ENCODE measurements around the gene BANK1.
A peak's percentile ranks its signal among the peaks of the same experiment; 100 is the strongest.

The BANK1 gene

DNA sequence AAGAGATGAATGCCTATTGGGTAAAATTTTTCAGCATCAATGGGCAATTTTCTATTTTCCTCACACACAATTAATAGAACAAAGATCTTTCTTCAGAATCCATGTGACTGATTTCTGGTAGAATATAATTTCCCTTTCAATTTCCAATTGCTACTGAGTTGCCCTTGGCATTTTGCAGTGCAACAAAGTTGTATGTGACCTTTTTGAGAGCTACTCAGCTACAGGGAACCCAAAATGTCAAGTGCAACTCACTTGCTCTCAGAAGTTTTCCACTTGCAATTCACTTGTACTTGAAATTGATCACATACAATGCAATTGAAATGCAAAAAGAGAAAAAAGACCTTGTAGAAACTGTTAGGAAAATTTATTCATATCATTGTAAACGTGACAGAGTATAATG lies 245.5 kb downstream of the BANK1 start:
- DNase-seq (ENCODE audit: low spot score), result no peak

DNA sequence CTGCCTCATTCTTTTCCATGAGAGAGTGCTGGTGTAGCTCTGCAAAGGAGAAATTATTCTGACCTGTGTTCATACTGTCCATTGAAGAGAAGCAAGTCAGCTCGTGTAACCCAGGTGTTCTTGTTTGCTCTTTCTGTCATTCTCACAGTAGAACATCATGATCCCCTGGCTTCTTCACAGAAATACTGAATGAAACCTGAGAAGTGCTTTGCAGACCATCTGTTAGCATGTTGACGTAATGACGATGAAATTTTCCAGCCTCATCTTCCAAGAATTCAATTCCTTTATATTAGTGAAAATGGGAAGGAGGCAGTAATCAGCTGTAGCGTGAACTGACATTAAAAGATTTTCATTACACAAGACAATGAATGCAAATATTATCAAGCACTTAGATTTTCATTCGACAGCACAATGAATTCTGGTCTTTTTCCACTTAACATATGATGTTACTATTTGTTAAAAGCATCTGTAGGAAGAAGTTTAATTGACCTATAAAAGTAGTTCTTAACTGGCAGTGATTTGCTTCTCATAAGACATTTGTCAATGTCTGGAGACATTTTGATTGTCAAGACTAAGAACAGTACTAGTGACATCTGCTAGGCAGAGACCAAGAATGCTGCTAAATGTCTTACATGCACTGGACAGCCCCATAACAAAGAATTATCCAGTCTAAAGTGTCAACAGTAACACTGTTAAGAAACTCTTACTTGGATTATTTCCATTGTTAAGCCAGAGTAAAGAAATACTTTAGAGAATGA lies 246.3 kb downstream of the BANK1 start:
- DNase-seq (ENCODE audit: low spot score), result peak; percentile 36

DNA sequence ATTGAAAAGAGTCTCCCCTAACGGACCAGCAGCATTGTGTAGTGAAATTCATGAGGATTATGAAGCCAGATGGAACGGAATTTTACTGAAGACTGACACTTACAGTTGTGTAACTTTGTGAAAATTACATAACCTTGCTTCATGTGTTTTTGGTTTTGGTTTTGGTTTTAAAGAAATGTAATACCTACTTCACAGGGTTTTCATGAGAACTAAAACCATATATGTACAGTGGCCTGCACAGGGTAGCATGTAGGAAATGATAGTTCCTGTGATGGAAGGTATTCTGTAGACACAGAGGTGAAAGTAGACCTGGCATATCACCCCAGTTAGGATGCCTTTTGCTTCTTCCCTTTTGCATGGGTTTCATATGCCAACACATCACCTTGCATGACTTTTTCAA lies 247.0 kb downstream of the BANK1 start:
- DNase-seq (ENCODE audit: low spot score), result no peak

GRCh38 chr4:102042871-102043802 lies 252.6 kb downstream of the BANK1 start:
- no peak for DNase-seq (ENCODE audit: low spot score)

GRCh38 chr4:102047616-102048015 lies 257.1 kb downstream of the BANK1 start:
- DNase-seq (ENCODE audit: low spot score), result no peak

DNA sequence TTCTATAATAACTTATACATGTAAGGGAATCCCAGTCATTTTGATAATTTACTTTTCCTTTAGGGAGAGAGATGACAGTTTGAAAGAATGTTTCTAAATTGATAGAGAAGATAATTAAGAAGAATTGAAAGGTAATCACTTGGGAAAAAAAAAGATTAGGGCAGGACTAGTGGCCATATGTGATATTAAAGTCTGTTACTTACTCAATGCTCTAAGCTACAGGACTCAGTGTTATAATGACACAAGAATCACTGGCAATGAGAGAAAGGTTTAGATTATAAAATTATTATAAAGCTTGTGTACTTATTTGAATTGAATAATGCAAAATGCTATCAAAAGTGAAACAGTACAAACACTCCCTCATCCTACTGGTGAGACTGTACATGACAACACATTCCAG lies 265.3 kb downstream of the BANK1 start:
- DNase-seq (ENCODE audit: low spot score), result no peak

DNA sequence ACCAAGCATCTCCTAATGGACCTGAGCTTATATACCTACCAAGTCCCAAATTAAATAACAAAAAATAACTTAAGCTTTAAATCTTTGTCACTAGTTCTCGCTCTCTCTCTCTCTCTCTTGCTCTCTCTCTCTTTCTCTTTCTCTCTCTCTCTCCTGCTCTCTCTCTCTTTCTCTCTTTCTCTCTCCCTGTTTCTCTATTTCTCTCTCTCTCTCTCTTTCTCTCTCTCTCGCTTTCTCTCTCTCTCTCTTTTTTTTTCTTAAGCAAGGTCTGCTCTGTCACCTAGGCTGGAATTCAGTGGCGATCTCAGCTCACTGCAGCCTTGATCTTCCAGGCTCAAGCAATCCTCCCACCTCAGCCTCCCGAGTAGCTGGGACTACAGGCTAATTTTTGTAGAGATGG lies 266.6 kb downstream of the BANK1 start:
- DNase-seq (ENCODE audit: low spot score), result no peak

- no peak for DNase-seq (ENCODE audit: low spot score)
Observed at GRCh38 chr4:102061133-102061532, 270.6 kb downstream of the BANK1 start.

- no peak for DNase-seq (ENCODE audit: low spot score)
Observed at GRCh38 chr4:102064747-102065442, 274.4 kb downstream of the BANK1 start.

- DNase-seq (ENCODE audit: low spot score), result no peak
Observed at GRCh38 chr4:102076622-102077021, 286.1 kb downstream of the BANK1 start.

DNA sequence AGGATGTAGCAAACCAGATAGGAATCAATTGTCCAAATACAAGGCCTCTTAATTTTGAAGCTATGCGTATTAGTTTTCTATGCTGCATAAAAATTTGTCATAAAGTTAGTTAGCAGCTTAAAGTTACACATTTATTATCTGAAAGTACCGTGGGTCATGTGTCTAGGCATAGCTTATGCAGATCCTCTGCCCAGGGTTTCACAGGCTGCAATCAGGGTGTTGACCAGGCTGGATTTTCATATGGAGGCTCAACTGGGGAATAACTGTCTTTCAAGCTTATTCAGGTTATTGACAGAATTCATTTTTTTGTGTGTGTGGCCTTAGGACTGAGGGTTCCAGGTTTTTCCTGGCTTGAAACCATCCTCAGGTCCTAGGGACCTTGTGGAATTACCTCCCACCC lies 289.7 kb downstream of the BANK1 start:
- DNase-seq (ENCODE audit: low spot score), result no peak

DNA sequence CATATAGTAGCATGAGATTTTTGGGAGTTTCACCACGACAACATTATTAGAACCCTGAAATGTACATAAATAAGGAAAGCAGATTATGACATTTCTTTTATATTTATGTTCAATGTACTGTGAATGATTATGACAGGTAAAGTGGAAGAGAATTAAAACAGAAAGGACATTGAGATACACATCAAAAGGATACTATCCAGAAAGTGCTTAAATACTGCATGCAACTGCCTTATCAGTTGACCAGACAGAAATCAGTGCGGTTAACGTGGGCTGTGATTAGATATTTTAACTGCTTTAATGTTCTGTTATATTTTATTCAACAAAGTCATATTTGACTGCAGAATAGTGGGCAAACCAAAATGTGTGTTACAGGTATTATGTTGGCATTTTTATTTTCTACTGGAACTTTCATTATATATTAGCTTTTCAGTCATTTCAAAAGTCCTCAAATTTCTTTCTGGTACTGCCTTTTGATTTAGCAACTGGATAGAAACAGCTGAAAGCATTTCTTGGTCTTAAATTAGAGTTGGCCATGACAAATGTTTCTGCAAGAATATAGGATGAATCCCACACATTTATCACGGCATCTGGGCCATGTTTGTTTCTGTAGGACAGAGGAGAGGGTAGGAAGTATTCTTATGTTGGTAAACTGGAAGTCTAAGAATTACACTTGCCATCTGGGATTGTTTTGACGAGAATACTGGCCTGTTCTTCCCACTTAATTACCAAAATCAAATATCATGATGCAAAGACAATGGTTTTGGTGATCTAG lies 299.5 kb downstream of the BANK1 start:
- no peak for DNase-seq (ENCODE audit: low spot score)

DNA sequence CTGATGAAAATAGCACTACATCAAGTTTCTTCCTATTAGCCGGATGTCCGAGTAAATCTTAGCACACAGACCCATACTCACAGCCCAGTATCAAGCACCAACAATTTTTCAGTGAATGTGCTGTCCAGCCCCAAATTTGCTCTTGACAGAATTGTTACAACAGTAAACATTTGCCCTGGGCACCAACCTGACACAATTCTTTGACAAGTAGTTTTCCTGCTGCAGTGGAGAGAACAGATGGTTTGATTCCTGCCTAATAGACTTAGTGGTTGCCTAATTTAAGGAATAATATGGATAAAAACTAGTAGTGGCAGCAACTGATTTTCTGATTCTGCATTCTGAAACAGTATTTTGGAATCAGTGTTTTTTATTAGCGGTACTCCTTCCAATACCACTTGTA lies 301.1 kb downstream of the BANK1 start:
- no peak for DNase-seq (ENCODE audit: low spot score)

DNA sequence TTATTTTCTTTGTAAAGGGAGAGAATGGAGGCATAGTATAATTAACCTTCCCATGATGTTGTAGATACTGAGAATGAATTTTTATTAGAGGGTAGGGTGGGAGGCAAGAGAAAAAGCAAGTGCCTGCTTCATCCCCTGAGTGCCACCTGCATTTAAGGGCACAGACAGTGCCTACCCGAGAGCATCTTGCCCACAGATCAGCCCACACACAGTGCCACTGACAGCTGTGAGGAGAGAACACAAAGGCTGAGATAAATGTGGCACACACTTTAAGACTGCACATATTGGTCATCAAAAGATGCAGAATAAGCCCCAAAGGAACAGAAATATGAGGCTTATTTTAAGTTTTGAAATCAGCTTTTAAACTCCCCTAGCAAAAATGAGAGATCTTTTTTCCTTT lies 304.0 kb downstream of the BANK1 start:
- peak; percentile 3 for DNase-seq (ENCODE audit: low spot score)

- no peak for DNase-seq (ENCODE audit: low spot score)
Observed at GRCh38 chr4:102103368-102103767, 312.8 kb downstream of the BANK1 start.

GRCh38 chr4:102104278-102104677 lies 313.7 kb downstream of the BANK1 start:
- DNase-seq (ENCODE audit: low spot score), result no peak

- DNase-seq (ENCODE audit: low spot score), result no peak
Observed at GRCh38 chr4:102105983-102106382, 315.5 kb downstream of the BANK1 start.

GRCh38 chr4:102114118-102114630 lies 323.6 kb downstream of the BANK1 start:
- DNase-seq (ENCODE audit: low spot score), result no peak

- no peak for DNase-seq (ENCODE audit: low spot score)
Observed at GRCh38 chr4:102116121-102116520, 325.6 kb downstream of the BANK1 start.

- no peak for DNase-seq (ENCODE audit: low spot score)
Observed at GRCh38 chr4:102120846-102121245, 330.3 kb downstream of the BANK1 start.

Measured in pons (tissue), 1 donor.